ENCODE results near the gene LTC4S.
A peak's percentile ranks its signal among the peaks of the same experiment; 100 is the strongest.
"Not testable (repeated sequence)": the region's sequence is repeated elsewhere in the genome, so short reads cannot be mapped to it uniquely, and the experiment has no call there.

Gene LTC4S, protein sequence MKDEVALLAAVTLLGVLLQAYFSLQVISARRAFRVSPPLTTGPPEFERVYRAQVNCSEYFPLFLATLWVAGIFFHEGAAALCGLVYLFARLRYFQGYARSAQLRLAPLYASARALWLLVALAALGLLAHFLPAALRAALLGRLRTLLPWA

GRCh38 chr5:179793468-179794139 is at the start of gene LTC4S:
Gene LTC4S, plus strand, starts transcription at chr5:179793986. Its CDS starts 95 bp downstream, at chr5:179794081.
- no peak for FAIRE-seq

DNA sequence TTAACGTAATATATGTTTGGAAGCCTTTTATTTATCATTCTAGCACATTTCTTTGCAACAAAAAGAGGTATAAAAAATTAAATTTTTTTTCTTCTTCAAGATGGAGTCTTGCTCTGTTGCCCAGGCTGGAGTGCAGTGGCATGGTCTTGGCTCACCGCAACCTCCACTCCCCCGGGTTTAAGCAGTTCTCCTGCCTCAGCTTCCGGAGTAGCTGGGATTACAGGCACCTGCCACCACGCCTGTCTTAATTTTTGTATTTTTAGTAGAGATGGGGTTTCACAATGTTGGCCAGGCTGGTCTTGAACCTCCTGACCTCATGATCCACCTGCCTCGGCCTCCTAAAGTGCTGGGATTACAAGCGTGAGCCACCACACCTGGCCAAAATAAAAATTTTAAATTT is 49.7 kb upstream of the LTC4S start:
- not testable (repeated sequence) for FAIRE-seq

GRCh38 chr5:179746872-179747271 is 46.9 kb upstream of the LTC4S start:
- FAIRE-seq = no peak

- no peak for FAIRE-seq
These were observed 46.0 kb upstream of the LTC4S start for GRCh38 chr5:179747811-179748210.

- FAIRE-seq = no peak
These were observed 43.8 kb upstream of the LTC4S start for GRCh38 chr5:179749857-179750508.

GRCh38 chr5:179753971-179754370 is 39.8 kb upstream of the LTC4S start:
- no peak for FAIRE-seq

- no peak for FAIRE-seq
These were observed 38.8 kb upstream of the LTC4S start for GRCh38 chr5:179755022-179755421.

- no peak for FAIRE-seq
These were observed 34.8 kb upstream of the LTC4S start for GRCh38 chr5:179758955-179759354.

DNA sequence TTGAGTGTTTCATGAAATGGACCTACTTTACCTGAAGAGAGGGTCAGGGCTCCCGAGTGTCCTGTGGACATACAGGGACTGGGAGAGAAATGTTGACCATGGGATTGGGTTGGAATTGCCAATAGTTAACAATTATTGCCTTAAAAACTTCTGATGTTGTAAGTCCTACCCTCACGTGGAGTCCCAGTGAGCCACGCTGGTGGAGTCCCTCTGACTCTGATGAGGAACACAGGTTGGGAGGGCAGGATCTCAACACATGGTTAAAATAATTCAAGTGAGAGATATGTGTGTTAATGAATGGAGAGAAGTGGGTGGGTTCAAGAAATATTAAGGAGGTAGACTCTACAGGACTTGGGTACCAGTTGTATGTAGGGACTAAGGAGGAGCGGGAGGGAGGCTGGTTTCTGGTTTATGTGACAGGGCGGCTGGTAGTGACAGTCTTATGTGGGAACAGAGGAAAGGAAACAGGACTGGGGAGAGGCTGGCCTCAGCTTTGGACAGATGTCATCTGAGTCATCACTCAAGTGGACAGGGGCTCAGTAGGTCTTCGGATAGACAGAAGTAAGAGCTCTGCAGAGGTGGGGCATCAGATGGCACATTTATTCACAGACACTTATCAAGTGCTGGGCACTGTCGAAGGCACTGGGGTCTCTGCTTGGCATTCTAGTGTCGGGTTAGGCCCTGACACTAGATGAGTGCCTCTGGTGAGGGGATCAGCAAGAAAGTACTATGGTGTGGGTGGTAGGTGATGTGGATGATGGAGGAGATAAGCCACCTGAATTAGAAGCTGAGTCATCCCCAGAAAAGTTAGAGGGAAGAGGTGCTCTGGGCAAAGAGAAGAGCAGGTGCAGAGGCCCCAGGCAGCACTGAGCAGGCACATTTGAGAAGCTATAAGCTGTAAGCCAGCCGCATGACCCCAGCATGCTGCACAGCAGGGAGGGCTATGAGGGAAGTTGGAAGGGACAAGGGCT is 33.9 kb upstream of the LTC4S start:
- no peak for FAIRE-seq

DNA sequence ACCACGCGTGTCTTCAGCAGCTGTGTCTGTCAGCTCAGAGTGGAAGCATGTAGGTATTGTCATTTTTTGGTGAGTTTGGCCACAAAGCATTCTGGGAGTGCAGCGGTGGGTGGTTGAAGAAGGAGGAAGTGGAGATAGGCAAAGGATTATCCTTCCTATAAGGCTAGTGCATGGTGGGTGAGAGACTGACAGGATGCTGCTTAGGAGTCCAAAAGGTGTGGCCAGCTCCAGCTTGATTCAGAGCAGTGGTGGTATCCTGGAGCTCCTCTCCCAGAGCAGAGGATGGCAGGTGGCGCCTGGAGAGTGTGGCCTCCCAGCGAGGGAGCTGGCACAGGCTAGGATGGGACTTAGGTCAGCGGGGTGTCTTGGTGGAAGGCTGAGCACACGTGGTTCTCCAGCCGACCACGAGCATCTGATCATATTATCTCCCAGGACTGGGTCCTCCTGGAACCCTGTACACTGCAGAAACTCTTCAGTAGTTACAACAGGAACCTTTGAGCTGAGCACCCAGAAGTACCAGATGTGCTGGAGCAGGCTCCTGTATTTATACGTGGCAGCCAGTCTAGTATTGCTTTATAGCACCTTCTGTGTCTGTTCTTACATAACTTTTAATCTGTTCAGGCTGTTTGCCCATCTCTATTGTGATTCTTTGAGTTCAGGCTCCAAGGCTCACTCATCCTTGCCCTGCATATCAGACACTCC is 31.6 kb upstream of the LTC4S start:
- FAIRE-seq = no peak

GRCh38 chr5:179762781-179763176 is 31.0 kb upstream of the LTC4S start:
- FAIRE-seq = no peak

GRCh38 chr5:179763215-179763945 is 30.4 kb upstream of the LTC4S start:
- peak; percentile 86 for FAIRE-seq

GRCh38 chr5:179764056-179764455 is 29.7 kb upstream of the LTC4S start:
- no peak for FAIRE-seq

DNA sequence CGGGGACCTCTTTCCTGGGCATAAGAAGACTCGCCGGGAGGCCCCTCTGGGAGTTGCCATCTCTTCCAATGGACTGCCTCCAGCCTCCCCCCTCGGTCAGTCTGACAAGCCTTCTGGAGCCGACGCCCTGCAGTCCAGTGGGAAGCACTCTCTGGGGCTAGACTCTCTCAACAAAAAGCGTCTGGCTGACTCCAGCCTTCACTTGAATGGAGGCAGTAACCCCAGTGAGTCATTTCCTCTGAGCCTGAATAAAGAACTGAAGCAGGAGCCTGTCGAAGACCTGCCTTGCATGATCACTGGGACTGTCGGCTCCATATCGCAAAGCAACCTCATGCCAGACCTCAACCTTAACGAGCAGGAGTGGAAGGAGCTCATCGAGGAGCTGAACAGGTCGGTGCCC is 28.4 kb upstream of the LTC4S start:
- FAIRE-seq = no peak

- FAIRE-seq = no peak
These were observed 27.6 kb upstream of the LTC4S start for GRCh38 chr5:179766021-179766725.

DNA sequence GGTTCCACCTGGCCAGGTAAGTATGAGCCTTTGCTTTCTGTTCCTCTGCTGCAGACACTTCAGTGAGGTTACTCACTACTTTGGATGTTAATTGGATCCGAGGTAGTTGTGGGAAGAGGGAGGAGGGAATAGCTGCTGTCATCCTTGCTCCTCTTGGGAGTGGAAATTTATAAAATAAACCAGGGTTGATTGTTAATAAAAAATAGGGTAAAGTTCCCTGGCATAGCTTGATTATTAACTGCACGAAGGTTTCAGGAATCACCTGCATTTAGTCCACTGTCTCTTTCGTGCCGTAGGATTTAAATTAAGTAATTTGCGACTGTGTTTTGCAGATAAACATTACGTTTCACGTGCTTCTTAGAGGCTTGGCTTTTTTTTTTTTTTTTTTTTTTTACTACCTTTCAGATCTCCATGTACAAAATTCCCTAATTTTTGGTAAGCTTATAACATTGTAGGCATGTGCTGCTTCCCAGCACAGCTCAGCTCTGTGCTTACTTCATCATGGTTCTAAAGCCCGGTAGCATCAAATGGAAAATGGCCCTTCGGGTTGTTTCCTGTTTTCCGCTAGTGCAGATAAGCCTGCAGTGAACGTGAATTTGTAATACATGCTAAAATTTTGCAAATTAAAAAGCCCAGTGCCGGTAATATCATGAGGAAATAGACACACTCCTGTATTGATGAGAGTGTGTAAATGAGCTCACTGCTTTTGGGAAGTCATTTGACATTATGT is 26.9 kb upstream of the LTC4S start:
- FAIRE-seq = no peak

GRCh38 chr5:179767496-179768100 is 26.2 kb upstream of the LTC4S start:
- no peak for FAIRE-seq

DNA sequence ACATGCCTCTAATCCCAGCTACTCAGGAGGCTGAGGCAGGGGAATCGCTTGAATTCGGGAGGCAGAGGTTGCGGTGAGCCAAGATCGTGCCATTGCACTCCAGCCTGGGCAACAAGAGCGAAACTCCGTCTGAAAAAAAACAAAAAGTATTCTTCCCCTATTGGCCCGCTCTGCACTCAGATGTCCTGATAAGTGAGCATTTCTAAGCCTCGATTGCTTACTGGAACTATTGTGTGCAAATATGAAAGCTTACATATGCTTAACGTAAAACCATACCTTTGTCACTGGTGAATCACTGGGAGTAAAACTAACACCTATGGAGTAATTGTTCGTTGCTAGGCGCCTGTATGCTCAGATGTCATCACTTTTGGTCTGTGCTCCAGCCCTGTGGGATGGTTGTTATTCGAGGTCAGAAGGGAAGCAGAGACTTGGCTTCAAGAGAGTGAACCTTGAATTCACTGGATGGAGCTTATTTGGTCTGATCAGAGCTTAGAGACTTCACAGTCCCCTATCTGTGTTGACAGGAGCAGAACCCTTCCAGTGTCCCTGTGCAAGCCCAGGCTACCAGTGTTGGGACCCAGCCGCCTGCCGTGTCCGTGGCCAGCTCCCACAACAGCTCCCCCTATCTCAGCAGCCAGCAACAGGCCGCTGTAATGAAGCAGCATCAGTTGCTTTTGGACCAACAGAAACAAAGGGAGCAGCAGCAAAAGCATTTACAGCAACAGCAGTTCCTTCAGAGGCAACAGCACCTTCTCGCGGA is 25.3 kb upstream of the LTC4S start:
- FAIRE-seq = no peak

GRCh38 chr5:179769271-179769670 is 24.5 kb upstream of the LTC4S start:
- no peak for FAIRE-seq

Measured in A204.1 (cell line).